Muscle of arm (tissue), 12 donors: ENCODE data around the gene LAMP5. TPM values are rescaled to one million over a fixed set of nuclear protein-coding genes. Genes with fewer than 3 reads are reported as not detected.

Source experiments
- DNase-seq: peaks from one replicate; pipeline ENCODE4 v3.0.0-alpha.2; 2013
- polyA plus RNA-seq, 12 donors: library from polyadenylated mRNA; unstranded; fragments of 120-200 nt; gene quantifications; one replicate each; pipeline ENCODE4 v1.2.1, GENCODE V29; 2013; ENCODE audit not compliant: insufficient read length in 12 of 12

Gene LAMP5
- polyA plus RNA-seq, 12 donors, result 0.15 to 1.6 (median 0.34) TPM; not detected in 2

DNA sequence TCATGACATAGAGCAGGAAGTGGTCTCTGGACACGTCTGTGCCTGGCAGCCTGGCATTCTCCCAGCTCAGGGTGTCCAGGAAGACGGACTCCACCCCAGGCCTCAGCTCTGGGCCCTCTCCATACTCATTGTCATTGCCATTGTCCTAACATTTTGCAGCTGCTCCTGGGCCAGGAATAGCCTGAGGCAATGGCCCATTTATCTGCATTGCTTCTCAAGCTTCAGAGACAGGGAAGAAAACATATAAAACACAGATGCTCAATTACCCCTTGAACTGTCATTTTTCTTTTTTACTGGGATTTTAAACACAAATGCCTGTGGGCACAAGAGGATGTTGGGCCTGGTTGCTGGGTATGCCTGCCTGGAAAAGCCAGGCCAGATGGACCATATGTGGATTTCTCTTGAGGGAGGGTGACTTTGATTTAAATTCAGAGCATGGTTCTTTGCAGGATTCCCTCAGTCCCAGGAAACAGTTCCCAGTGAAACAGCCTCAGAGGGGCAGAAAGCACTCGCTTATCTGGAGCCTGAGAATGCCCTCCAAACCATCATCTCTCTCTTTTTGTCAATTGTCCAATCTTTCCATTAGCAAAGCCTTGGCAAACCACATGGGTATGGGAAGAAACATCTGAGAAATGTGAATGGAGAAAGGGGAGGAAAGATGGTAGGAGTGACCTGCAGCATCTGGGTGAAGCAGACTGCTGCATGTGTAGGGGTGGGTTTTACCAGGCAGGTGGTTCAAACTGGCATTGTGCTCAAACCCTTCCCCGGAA, 17.9 kb downstream of the LAMP5 start:
- no peak for DNase-seq

DNA sequence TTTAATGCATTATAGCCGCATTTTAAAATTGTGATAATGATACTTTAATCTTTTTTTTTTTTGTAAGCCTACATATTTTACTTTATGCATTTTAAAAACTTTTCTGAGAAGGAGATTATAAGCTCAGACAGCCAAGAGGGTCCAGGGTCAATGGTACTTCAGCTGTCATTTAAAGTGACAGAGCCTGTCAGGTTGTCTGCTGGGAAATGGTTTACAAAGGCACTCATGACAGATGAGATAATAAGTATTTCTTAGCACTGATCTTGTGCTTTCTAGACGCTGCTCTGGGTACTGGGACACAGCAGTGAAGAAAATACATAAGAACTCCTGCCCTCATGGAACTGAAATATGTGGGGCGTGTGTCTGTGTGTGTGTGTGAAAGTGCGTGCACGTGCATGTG, 19.6 kb downstream of the LAMP5 start:
- DNase-seq, result no peak

- no peak for DNase-seq
These were observed 21.1 kb downstream of the LAMP5 start for GRCh38 chr20:9535449-9535848.

- no peak for DNase-seq
These were observed 28.8 kb downstream of the LAMP5 start for GRCh38 chr20:9543214-9543613.

GRCh38 chr20:9550283-9550682, 35.9 kb downstream of the LAMP5 start:
- DNase-seq, result no peak

- no peak for DNase-seq
These were observed 36.5 kb downstream of the LAMP5 start for GRCh38 chr20:9550871-9551270.

DNA sequence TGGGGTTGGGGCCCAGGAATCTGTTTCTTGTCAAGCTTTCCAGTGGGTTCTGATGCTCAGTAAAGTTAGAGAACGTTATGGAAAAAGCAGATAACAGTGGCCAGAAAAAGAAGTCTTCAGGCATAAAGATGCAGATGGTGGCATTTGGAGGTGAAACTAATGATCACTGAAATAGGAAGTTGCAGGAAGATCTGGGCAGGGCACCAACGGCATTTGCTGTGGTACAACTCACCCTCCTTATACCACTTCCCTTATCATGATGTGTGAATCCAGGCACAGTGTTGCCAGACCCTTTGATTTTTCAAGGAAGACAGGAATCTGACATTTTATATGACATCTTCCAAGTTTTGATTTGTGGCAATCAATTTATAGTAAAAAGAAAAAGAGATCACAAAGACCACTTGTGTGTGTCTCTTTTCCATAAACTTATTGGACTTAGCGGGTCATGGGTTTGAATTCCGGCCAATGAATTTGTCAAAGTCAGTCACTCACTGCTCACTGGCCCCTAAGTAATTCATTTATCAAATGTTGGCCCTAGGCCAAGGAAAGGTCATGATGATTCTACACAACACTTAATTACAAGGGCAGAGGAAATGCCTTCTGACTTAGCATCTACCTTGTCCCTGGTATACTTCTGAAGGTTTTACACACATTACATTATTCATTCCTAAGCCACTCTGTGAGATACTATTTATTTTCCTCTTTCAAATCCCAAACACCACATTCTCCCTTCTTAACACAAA, 37.6 kb downstream of the LAMP5 start:
- no peak for DNase-seq

DNA sequence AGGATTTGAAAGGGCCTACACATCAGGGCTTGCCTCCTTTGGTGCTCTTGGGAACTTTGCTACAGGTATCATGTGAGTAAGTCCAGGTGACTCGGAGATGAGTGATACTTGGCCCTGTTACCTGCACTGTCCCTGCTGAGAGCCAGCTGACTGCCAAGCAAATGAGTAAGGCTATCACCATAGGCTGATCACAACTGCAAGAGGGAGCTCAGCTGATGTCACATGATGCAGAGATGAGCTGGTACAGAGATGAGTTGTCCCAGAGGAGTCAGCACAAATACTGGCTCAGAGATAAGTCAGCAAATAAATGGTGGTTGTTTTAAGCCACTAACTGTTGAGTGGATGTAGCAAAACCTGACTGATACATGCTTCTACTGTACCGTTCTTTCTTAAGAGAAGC, 41.4 kb downstream of the LAMP5 start:
- no peak for DNase-seq

GRCh38 chr20:9557411-9557810, 43.0 kb downstream of the LAMP5 start:
- no peak for DNase-seq

GRCh38 chr20:9565910-9566550, 51.6 kb downstream of the LAMP5 start:
- no peak for DNase-seq

DNA sequence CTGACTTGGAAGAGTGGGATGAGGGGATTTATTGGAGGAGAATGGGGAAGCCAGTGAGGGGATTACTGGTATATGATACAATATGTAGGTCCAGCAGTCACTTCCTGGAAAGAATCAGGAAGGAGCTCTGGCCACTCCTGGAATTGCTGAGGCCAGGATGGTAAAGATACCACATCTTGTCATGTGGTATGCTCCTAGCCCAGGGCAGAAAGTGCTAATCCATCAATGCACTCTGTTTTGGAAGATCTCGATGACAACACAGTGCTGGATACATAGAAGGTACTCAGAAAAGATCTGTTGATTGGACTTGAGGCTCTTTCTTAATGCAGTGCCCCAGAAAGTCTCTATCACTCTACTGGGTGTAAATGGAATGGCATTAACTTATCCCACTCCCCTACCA, 52.6 kb downstream of the LAMP5 start:
- no peak for DNase-seq

GRCh38 chr20:9570612-9571011, 56.2 kb downstream of the LAMP5 start:
- DNase-seq, result no peak

DNA sequence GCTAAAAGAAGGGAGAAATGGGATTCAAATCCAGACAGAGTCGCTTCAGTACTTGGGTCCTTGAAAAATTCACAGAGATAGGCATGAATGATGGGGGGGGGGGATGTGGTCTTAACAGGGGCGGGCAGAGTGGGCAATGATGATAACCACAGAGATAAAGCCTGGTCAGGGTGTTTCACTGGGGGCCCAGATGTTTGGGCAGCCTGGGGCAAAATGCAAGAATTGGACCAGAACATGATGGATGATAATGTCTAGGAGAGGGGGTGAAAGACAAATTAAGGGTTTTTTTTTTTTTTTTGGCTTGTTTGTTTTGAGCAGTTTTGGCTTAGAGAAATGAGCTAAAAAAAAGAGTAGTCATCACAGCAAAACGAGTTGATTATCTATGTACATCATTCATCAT, 57.4 kb downstream of the LAMP5 start:
- DNase-seq, result no peak

GRCh38 chr20:9572670-9573069, 58.3 kb downstream of the LAMP5 start:
- DNase-seq, result no peak

GRCh38 chr20:9573335-9574151, 59.2 kb downstream of the LAMP5 start:
- no peak for DNase-seq

GRCh38 chr20:9574181-9574580, 59.8 kb downstream of the LAMP5 start:
- no peak for DNase-seq

GRCh38 chr20:9574776-9575175, 60.4 kb downstream of the LAMP5 start:
- DNase-seq, result no peak

GRCh38 chr20:9575836-9576235, 61.4 kb downstream of the LAMP5 start:
- DNase-seq, result no peak

DNA sequence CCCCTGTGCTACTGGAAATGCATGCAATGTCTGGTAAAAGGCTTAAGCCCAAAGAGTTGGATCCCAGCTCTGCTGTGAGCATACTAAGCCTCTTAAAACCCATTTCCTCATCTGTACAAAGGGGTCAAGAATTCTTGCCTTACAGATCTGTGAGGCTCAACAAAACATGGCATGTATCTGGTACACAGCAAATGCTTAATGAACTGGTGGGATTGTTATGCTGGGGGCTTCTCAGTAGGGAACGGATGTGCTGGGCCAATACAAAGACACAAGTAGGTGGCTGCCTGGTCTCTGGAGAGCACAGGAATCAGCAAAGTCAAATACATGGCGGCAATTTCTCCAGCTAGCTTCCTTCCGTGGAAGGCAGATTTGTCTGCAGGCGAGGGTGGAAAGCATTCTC, 62.3 kb downstream of the LAMP5 start:
- DNase-seq, result no peak

- no peak for DNase-seq
These were observed 63.0 kb downstream of the LAMP5 start for GRCh38 chr20:9577397-9577796.

DNA sequence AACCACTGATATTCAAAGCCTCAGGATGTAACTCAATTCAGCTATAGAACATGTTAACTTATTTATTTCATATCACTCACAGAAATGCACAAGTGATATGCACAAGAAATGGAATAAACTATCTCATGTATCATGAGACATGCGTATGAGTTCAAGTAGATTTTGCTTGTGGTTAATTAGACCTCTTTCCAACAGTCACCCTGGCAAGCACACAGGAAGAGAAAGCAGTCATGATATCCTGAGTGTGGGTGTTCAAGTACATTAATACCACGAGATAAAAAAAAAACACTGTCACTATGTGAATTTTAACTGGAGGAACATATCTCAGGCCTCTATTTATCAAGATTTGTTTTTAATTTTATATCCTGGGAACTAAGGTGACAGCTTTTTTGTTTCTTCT, 64.2 kb downstream of the LAMP5 start:
- no peak for DNase-seq
